GM10266 (cell line): ENCODE results near the gene KRTAP5-10.
"Not testable (repeated sequence)": the region's sequence is repeated elsewhere in the genome, so short reads cannot be mapped to it uniquely, and the experiment has no call there.

ENCODE experiments used
- DNase-seq: peaks from one replicate; pipeline ENCODE4 v3.0.0; 2012; ENCODE audit errors: extremely low spot score
- CTCF ChIP-seq: IDR thresholded peaks from 2 replicates; pipeline ENCODE4 v1.5.1; 2012; ENCODE audit warnings: mild to moderate bottlenecking, low read depth; ENCODE audit not compliant: control insufficient read depth, insufficient read depth; ENCODE audit errors: missing control alignments

KRTAP5-10 gene

GRCh38 chr11:71527576-71528210 is 37.7 kb upstream of the KRTAP5-10 start:
- TF ChIP-seq CTCF, result no peak
- DNase-seq, result no peak

GRCh38 chr11:71530602-71531001 is 34.8 kb upstream of the KRTAP5-10 start:
- no peak for TF ChIP-seq CTCF
- DNase-seq, result no peak

- no peak for TF ChIP-seq CTCF
- no peak for DNase-seq
Observed at GRCh38 chr11:71532036-71532610, 33.2 kb upstream of the KRTAP5-10 start.

- DNase-seq, result not testable (repeated sequence)
Observed at GRCh38 chr11:71534711-71535608, 30.4 kb upstream of the KRTAP5-10 start.

- DNase-seq, result no peak
- no peak for TF ChIP-seq CTCF
Observed at GRCh38 chr11:71535825-71536224, 29.5 kb upstream of the KRTAP5-10 start.

- no peak for DNase-seq
- TF ChIP-seq CTCF, result no peak
Observed at GRCh38 chr11:71537537-71537936, 27.8 kb upstream of the KRTAP5-10 start.

GRCh38 chr11:71537977-71538665 is 27.2 kb upstream of the KRTAP5-10 start, which contains the start of gene KRTAP5-8:
TSS of gene KRTAP5-8 (plus strand) at chr11:71538025. CDS start at chr11:71538056, 31 bp downstream.
- not testable (repeated sequence) for DNase-seq

- no peak for TF ChIP-seq CTCF
- no peak for DNase-seq
Observed at GRCh38 chr11:71538666-71538990, 26.7 kb upstream of the KRTAP5-10 start.
